Measurements from ENCODE around the gene LCLAT1.

The LCLAT1 gene

GRCh38 chr2:30424231-30424630 lies 22.8 kb upstream of the LCLAT1 start:
- DNase-seq (ENCODE audit: low read depth), result no peak

- DNase-seq (ENCODE audit: low read depth), result no peak
Measured at GRCh38 chr2:30425326-30425725, 21.7 kb upstream of the LCLAT1 start.

GRCh38 chr2:30427606-30428347 lies 19.3 kb upstream of the LCLAT1 start:
- DNase-seq (ENCODE audit: low read depth), result no peak

- no peak for DNase-seq (ENCODE audit: low read depth)
Measured at GRCh38 chr2:30428348-30428662, 18.7 kb upstream of the LCLAT1 start.

GRCh38 chr2:30428827-30429461 lies 18.1 kb upstream of the LCLAT1 start:
- no peak for DNase-seq (ENCODE audit: low read depth)

DNA sequence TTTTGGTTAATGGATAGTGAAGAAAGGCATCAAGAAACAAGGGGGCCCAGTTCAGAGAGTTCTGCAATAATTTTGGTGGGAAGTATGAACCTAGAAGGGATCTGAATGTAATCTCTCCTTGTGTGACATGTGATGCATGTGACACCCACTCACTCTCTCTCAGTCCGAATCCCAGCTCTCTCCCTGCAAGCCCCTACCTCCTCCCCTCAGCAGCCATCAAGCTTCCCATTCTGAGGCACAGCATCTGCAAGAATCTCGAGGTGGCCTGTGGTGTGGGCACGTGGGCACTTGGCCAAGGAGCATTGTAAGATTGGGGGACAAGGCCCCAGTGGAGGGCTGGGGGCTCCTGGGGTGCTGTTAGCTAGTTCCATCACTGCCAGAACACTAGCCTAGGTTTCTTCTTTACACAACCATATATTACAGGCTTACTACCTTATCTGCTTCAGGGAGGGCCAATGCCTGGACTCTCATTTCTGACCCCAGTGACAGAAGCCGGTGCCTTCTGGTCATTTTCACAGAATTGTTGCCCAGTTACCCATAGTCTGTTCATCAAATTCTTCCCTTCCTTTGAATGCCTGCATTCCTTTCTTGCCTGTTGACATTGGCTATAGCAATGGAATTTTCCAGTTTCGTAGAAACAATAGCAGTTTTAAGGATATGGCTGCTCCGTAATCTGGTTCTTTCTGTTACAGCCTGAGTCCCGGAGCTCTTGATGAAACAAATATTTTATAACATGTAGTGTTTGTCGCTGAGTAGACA lies 13.3 kb upstream of the LCLAT1 start:
- no peak for DNase-seq (ENCODE audit: low read depth)

- no peak for DNase-seq (ENCODE audit: low read depth)
Measured at GRCh38 chr2:30434708-30435107, 12.3 kb upstream of the LCLAT1 start.

- DNase-seq (ENCODE audit: low read depth), result no peak
Measured at GRCh38 chr2:30436859-30437435, 10.1 kb upstream of the LCLAT1 start.

DNA sequence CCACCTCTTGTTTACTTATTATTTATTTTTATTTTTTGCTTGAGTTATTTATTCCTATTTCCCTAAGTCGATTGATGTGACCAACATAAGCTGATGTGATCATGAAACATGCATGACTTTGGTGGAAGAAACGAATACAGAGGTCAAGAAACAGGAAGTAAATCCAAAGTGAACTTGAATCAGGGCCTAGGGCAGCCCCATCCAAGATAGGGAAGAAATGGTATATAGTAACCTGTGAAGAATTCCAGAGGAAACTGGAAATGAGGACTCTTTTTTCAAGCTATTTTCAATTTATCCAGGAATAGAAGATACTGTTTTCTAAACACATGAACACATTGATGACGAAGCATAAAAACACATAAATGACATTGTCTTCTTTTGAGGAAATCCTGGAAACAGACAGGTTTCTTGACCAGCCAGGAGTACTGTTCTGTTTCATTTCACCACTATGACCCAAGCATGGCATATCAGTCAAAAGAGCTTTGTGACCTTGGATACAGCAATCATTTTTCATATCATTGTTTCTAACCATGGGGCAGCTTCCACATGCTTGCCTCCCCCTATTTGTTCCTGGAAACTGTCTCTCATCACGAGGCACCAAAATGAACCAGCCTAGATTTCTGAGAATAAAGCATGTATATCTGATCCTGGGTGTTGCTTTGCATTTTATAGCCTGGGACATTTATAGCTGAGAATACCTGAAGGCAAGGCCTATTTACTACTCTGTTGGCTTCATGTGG lies 9.1 kb upstream of the LCLAT1 start:
- no peak for DNase-seq (ENCODE audit: low read depth)

DNA sequence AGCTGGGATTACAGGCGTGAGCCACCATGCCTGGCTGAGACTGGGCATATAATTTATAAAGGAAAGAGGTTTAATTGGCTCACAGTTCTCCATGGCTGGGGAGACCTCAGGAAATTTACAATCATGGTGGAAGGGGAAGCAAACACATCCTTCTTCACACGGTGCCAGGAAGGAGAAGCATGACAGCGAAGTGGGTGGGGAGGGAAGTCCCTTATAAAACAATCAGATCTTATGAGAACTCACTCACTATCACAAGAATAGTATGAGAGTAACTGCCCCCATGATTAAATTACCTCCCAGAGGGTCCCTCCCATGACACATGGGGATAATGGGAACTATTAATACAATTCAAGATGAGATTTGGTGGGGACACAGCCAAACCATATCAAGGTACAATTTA lies 7.8 kb upstream of the LCLAT1 start:
- no peak for DNase-seq (ENCODE audit: low read depth)

- DNase-seq (ENCODE audit: low read depth), result no peak
Measured at GRCh38 chr2:30439879-30440278, 7.2 kb upstream of the LCLAT1 start.

- DNase-seq (ENCODE audit: low read depth), result no peak
Measured at GRCh38 chr2:30441023-30441422, 6.0 kb upstream of the LCLAT1 start.

GRCh38 chr2:30443081-30443480 lies 4.0 kb upstream of the LCLAT1 start:
- no peak for DNase-seq (ENCODE audit: low read depth)

GRCh38 chr2:30444273-30444672 lies 2.8 kb upstream of the LCLAT1 start:
- no peak for DNase-seq (ENCODE audit: low read depth)

DNA sequence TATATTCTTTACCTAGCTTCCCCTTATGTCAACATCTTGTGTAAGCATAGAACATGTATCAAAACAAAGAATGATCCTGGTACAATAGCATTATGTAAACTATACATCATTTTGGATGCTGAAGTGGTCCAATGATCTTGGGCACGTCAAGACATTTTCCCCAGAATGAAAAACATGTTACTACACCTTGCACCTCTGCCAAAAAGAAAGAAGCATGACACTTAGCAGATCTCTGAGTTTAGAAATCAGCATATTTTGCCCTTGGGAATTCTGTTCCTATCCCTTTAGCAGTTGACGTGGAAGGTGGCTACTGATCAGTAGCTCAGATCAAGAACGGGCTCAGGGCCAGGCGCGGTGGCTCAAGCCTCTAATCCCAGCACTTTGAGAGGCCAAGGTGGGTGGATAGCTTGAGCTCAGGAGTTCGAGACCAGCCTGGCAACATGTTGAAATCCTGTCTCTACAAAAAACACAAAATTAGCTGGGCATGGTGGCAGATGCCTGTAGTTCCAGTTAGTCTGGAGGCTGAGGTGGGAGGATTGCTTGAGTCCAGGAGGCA lies 1.7 kb upstream of the LCLAT1 start:
- DNase-seq (ENCODE audit: low read depth), result no peak

GRCh38 chr2:30446602-30447148 lies 371 bp upstream of the LCLAT1 start:
- no peak for DNase-seq (ENCODE audit: low read depth)

DNA sequence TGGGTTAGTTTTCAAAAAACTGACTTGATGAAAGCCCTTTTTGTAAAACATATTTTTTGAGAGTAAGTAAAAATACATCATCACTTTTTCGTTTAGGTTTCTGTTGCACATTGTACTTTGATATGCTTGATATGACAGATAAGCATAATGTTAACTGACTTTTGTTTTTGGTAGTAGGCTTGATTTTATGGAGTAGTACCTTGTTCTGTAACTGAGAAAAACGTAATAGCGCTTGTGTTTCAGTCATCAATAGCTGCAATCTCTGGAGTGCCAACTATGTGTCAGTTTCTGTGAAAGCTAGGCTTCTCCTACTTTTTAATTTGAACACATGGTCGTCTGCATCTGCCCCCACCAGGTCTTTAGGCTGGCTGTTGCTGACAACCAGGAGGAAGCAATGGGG lies 1.3 kb downstream of the LCLAT1 start:
- DNase-seq (ENCODE audit: low read depth), result no peak

DNA sequence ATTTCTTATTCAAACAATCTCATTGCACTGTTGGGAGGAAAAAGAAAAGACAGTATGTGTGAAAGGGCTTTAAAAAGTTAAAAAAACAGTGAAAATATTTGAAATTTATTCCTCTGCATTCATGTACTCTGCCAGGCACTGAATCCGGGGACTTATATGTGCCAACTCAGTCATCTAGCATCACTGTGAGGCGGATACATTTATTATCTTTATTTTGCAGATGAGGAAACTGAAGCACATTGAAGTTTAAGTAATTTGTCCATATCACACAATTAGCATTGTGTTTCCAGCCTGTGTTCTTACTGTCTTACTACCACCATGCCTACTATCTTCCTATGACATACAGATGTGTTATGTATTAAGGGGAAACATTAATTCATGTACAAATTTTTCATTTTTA lies 1.8 kb downstream of the LCLAT1 start:
- no peak for DNase-seq (ENCODE audit: low read depth)

DNA sequence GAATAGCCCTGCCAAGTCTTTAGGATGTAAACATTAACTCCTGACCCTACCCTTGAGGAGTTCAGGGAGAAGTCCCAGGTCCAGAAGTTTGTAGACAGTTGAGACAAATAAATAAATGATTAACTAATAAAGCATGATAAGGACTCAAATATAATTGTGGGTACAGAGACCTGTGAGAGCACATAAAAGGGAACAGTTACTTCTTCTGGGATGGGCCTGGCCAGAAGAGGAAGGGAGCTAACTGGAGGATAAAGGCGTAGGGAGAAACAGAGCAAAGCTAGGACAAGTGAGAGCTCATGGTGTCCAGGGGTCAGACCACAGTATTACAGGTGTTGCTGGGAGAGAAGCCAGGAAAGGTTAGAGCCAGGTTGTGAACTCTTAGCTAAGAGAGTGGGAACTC lies 3.0 kb downstream of the LCLAT1 start:
- no peak for DNase-seq (ENCODE audit: low read depth)

DNA sequence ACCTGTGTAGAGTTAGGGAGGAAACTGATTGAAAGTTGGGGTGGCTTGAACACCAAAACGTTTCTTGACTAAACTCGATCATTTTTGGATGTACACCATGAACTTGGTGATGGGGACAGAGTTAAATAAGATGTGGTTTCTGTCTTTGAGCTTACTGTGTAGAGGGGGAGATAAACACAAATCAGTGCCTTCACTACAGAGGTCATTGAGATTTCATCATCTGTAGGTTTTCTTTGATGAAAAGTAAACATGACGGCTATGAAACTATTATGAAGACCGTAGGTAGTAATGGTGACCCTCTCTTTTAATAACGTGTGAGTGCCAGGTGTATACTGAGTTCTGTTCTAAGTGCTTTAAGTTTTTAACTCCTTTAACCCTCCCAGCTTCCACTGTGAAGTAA lies 6.5 kb downstream of the LCLAT1 start:
- DNase-seq (ENCODE audit: low read depth), result no peak

DNA sequence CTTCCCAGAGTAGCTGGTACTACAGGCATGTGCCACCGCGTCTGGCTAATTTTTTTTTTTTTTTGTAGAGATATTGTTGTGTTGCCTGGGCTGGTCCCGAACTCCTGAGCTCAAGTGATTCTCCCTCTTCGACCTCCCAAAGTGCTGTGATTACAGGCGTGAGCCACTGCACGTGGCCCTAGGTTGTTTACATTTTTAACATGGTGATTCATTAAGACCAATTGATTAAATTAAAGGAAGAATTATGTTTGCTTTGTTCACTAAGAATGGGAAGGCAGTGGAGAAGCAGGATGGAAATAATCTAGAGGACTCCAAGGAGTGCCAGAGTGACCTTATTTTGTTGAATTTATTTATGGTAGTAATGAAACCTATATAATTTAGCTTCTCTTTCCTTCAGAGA lies 7.5 kb downstream of the LCLAT1 start:
- no peak for DNase-seq (ENCODE audit: low read depth)

Data from non-pigmented ciliary epithelial cell (primary cell).